ENCODE measurements around the gene RNU6-1. TPM values are rescaled to one million over a fixed set of nuclear protein-coding genes. Genes with fewer than 3 reads are reported as not detected.

RNU6-1 gene
- total and polyA plus RNA-seq, 2 donors from 2014 or later: not detected

GRCh38 chr15:67863442-67863987 lies 23.7 kb upstream of the RNU6-1 start:
- no peak overlapping the region for H3K27ac ChIP-seq (ENCODE audit: low read depth in 2 of 2, low read length in 2 of 2)
- FAIRE-seq: no peak

GRCh38 chr15:67862750-67863441 lies 23.1 kb upstream of the RNU6-1 start:
- Histone ChIP-seq H3K27me3 (ENCODE audit: control insufficient read depth, insufficient read depth, low read length) (no peaks in the 10 kb centered on the region), H3K4me1 (ENCODE audit: control insufficient read depth in 2 of 3, insufficient read depth in 2 of 3, low read depth in 1 of 3, low read length in 3 of 3) (peaks cover 0 to 6% (median 0%) of the 10 kb centered on the region in 3 donors), H3K27ac (ENCODE audit: low read depth in 2 of 2, low read length in 2 of 2) (no peak overlapping the region), H3K4me3 (ENCODE audit: low read length in 3 of 3) (peak overlapping the region in 1 of 3 donors; percentile 66), H3K9me3 (ENCODE audit: control insufficient read depth in 2 of 3, insufficient read depth in 1 of 3, low read length in 3 of 3) (no peaks in the 10 kb centered on the region), H3K36me3 (ENCODE audit: control insufficient read depth in 2 of 3, insufficient read depth in 3 of 3, low read length in 3 of 3) (no peaks in the 10 kb centered on the region), H3K9ac (ENCODE audit: low read length in 3 of 3) (peak overlapping the region in 1 of 3 donors; percentile 53)
- no peak for DNase-seq
- FAIRE-seq: no peak
- intact Hi-C loops (cut with DNase I): loop anchor here (10.0 kb wide), 1 partner anchor 292 kb away; no protein-coding TSS in a partner anchor
- TF ChIP-seq CTCF (IDR thresholded peaks at IDR 0.05; ENCODE audit: borderline replicate concordance, extremely low read depth, insufficient read depth): no peak

More at GRCh38 chr15:67863442-67863987, 23.7 kb upstream of the RNU6-1 start:
- peak overlapping the region in 2 of 3 donors; percentile 10 to 66 for H3K4me3 ChIP-seq (ENCODE audit: low read length in 3 of 3)
- H3K36me3 ChIP-seq (ENCODE audit: control insufficient read depth in 2 of 3, insufficient read depth in 3 of 3, low read length in 3 of 3): no peaks in the 10 kb centered on the region
- no peaks in the 10 kb centered on the region for H3K9me3 ChIP-seq (ENCODE audit: control insufficient read depth in 2 of 3, insufficient read depth in 1 of 3, low read length in 3 of 3)
- H3K9ac ChIP-seq (ENCODE audit: low read length in 3 of 3): peak overlapping the region in 1 of 3 donors; percentile 53
- intact Hi-C loops (cut with DNase I): loop anchor here (10.0 kb wide), 1 partner anchor 291 kb away; no protein-coding TSS in a partner anchor
- H3K4me1 ChIP-seq (ENCODE audit: control insufficient read depth in 2 of 3, insufficient read depth in 2 of 3, low read depth in 1 of 3, low read length in 3 of 3): peaks cover 0 to 6% (median 0%) of the 10 kb centered on the region in 3 donors
- peak; percentile 96 for TF ChIP-seq CTCF (IDR thresholded peaks at IDR 0.05; ENCODE audit: borderline replicate concordance, extremely low read depth, insufficient read depth)
- DNase-seq: peak; percentile 84 to 93 (median 87)
- no peaks in the 10 kb centered on the region for H3K27me3 ChIP-seq (ENCODE audit: control insufficient read depth, insufficient read depth, low read length)

GRCh38 chr15:67861983-67862382 lies 22.1 kb upstream of the RNU6-1 start:
- no peak overlapping the region for H3K27ac ChIP-seq (ENCODE audit: low read depth in 2 of 2, low read length in 2 of 2)
- DNase-seq (no peak), FAIRE-seq (no peak)
- H3K36me3 ChIP-seq (ENCODE audit: control insufficient read depth in 2 of 3, insufficient read depth in 3 of 3, low read length in 3 of 3): no peaks in the 10 kb centered on the region
- H3K9me3 ChIP-seq (ENCODE audit: control insufficient read depth in 2 of 3, insufficient read depth in 1 of 3, low read length in 3 of 3): no peaks in the 10 kb centered on the region
- peaks cover 0 to 6% (median 0%) of the 10 kb centered on the region in 3 donors for H3K4me1 ChIP-seq (ENCODE audit: control insufficient read depth in 2 of 3, insufficient read depth in 2 of 3, low read depth in 1 of 3, low read length in 3 of 3)
- no peaks in the 10 kb centered on the region for H3K27me3 ChIP-seq (ENCODE audit: control insufficient read depth, insufficient read depth, low read length)
- H3K4me3 ChIP-seq (ENCODE audit: low read length in 3 of 3): no peak overlapping the region
- intact Hi-C loops (cut with DNase I): loop anchor here (10.0 kb wide), 1 partner anchor 293 kb away; no protein-coding TSS in a partner anchor
- no peak overlapping the region for H3K9ac ChIP-seq (ENCODE audit: low read length in 3 of 3)
- no peak for TF ChIP-seq CTCF (IDR thresholded peaks at IDR 0.05; ENCODE audit: borderline replicate concordance, extremely low read depth, insufficient read depth)
